Muscle of leg (tissue), 16 donors: Measurements from ENCODE around the gene SH3TC2. TPM values are rescaled to one million over a fixed set of nuclear protein-coding genes. Genes with fewer than 3 reads are reported as not detected.

ENCODE experiments used
- DNase-seq: peaks from one replicate; pipeline ENCODE4 v3.0.0; 2013
- H3K27ac ChIP-seq: one replicate; pipeline ENCODE4 v1.5.1; 2013; ENCODE audit warnings: mild to moderate bottlenecking, low read length, control low read depth
- H3K27me3 ChIP-seq: one replicate; pipeline ENCODE4 v1.6.1; 2013; ENCODE audit warnings: low read length; ENCODE audit not compliant: control insufficient read depth, insufficient read depth
- H3K36me3 ChIP-seq: one replicate; pipeline ENCODE4 v1.6.1; 2013; ENCODE audit warnings: low read length; ENCODE audit not compliant: control insufficient read depth, insufficient read depth
- H3K4me1 ChIP-seq: one replicate; pipeline ENCODE4 v1.6.1; 2013; ENCODE audit warnings: low read length; ENCODE audit not compliant: control insufficient read depth, insufficient read depth
- H3K4me3 ChIP-seq: one replicate; pipeline ENCODE4 v1.5.1; 2013; ENCODE audit warnings: low read length, control low read depth
- H3K9me3 ChIP-seq: replicated peaks from 2 replicates; pipeline ENCODE4 v1.6.1; 2013; ENCODE audit warnings: low read depth, low read length; ENCODE audit not compliant: control insufficient read depth
- WGBS: methylation state at CpG from one replicate; pipeline ENCODE4 v1.1.5; 2013; ENCODE audit warnings: missing lambda C conversion rate; ENCODE audit not compliant: insufficient coverage; 5-methylcytosine and 5-hydroxymethylcytosine counted together
- long read RNA-seq, 11 donors: transcript quantifications; one replicate each; lab custom pipeline, GENCODE V29; 2026
- polyA plus RNA-seq, 8 donors: library from polyadenylated mRNA; unstranded; fragments of 120-200 nt; gene quantifications; one replicate each; pipeline versions ENCODE4 v1.2.1 to v1.2.3, GENCODE V29; 2013; ENCODE audit warnings: inconsistent platforms in 1 of 8, low replicate concordance in 1 of 8; ENCODE audit not compliant: insufficient read length in 8 of 8, insufficient read depth in 1 of 8
- total RNA-seq: library from RNA; stranded (reverse); fragments of 120-200 nt; gene quantifications from one replicate; pipeline ENCODE4 v1.2.4, GENCODE V29; 2013

The SH3TC2 gene
- total RNA-seq (2.3 TPM), polyA plus RNA-seq (1 to 10 TPM in 6 of 8 donors, under 1 TPM in 2; 0.84 to 3.0 (median 1.4) TPM)
- long read RNA-seq, donor 1 = 0 reads
- long read RNA-seq, donor 2 = 0 reads
- long read RNA-seq, donor 3 = 0 reads
- long read RNA-seq, donor 4 = 0 reads
- long read RNA-seq, donor 5 = 0 reads
- long read RNA-seq, donor 6 = 0 reads
- long read RNA-seq, donor 7 = 0 reads
- long read RNA-seq, donor 8 = 0 reads
- long read RNA-seq, donor 9 = 0 reads
- long read RNA-seq, donor 10 = 0 reads
- long read RNA-seq, donor 11 = 0 reads

- Histone ChIP-seq H3K4me3 (no peak within 1 kb of the TSS), H3K9me3 (no peaks in the 10 kb centered on the region), H3K27ac (peak within 1 kb of the TSS; percentile 79), H3K36me3 (no peaks in the 10 kb centered on the region), H3K4me1 (peaks cover 15% of the 10 kb centered on the region), H3K27me3 (no peaks in the 10 kb centered on the region)
- peak; percentile 44 for DNase-seq
- no CpG with 5 or more reads among the region's 9 CpGs for WGBS
These were observed at the start of gene SH3TC2 for GRCh38 chr5:149063017-149063687. SH3TC2 (minus strand) TSS chr5:149063062; CDS start chr5:149063022, 40 bp downstream.

- DNase-seq = no peak
- Histone ChIP-seq H3K4me1 (no peaks in the 10 kb centered on the region), H3K27me3 (no peaks in the 10 kb centered on the region), H3K27ac (no peak overlapping the region), H3K36me3 (no peaks in the 10 kb centered on the region), H3K9me3 (no peaks in the 10 kb centered on the region), H3K4me3 (no peak overlapping the region)
- no CpG with 5 or more reads among the region's 4 CpGs for WGBS
These were observed 47.5 kb upstream of the SH3TC2 start for GRCh38 chr5:149110406-149110805.

- DNase-seq = no peak
- Histone ChIP-seq H3K27ac (no peak overlapping the region), H3K4me3 (no peak overlapping the region), H3K9me3 (no peaks in the 10 kb centered on the region), H3K27me3 (no peaks in the 10 kb centered on the region), H3K36me3 (no peaks in the 10 kb centered on the region), H3K4me1 (no peaks in the 10 kb centered on the region)
- no CpG with 5 or more reads among the region's 2 CpGs for whole genome bisulfite sequencing
These were observed 45.9 kb upstream of the SH3TC2 start for GRCh38 chr5:149108651-149109280.

GRCh38 chr5:149100331-149100730, 37.5 kb upstream of the SH3TC2 start:
- Histone ChIP-seq H3K4me1 (no peaks in the 10 kb centered on the region), H3K36me3 (no peaks in the 10 kb centered on the region), H3K27ac (no peak overlapping the region), H3K27me3 (no peaks in the 10 kb centered on the region), H3K4me3 (no peak overlapping the region), H3K9me3 (peaks cover 20% of the 10 kb centered on the region)
- DNase-seq = no peak

GRCh38 chr5:149099920-149100319, 37.1 kb upstream of the SH3TC2 start:
- H3K9me3 ChIP-seq = peaks cover 20% of the 10 kb centered on the region
- H3K4me3 ChIP-seq = no peak overlapping the region
- H3K36me3 ChIP-seq = no peaks in the 10 kb centered on the region
- no peaks in the 10 kb centered on the region for H3K4me1 ChIP-seq
- no peaks in the 10 kb centered on the region for H3K27me3 ChIP-seq
- H3K27ac ChIP-seq = no peak overlapping the region
- DNase-seq = no peak

GRCh38 chr5:149094996-149095395, 32.1 kb upstream of the SH3TC2 start:
- no peak overlapping the region for H3K4me3 ChIP-seq
- DNase-seq = no peak
- no peaks in the 10 kb centered on the region for H3K4me1 ChIP-seq
- no peaks in the 10 kb centered on the region for H3K27me3 ChIP-seq
- H3K9me3 ChIP-seq = peaks cover 16% of the 10 kb centered on the region
- no peaks in the 10 kb centered on the region for H3K36me3 ChIP-seq
- WGBS = 90% methylated on average over 2 of the region's 2 CpGs
- no peak overlapping the region for H3K27ac ChIP-seq

- 83% methylated on average over 2 of the region's 2 CpGs for WGBS
- DNase-seq = no peak
- no peaks in the 10 kb centered on the region for H3K27me3 ChIP-seq
- peaks cover 10% of the 10 kb centered on the region for H3K9me3 ChIP-seq
- no peak overlapping the region for H3K27ac ChIP-seq
- H3K4me1 ChIP-seq = no peaks in the 10 kb centered on the region
- no peaks in the 10 kb centered on the region for H3K36me3 ChIP-seq
- H3K4me3 ChIP-seq = no peak overlapping the region
These were observed 30.8 kb upstream of the SH3TC2 start for GRCh38 chr5:149093625-149094024.

GRCh38 chr5:149089796-149090195, 26.9 kb upstream of the SH3TC2 start:
- Histone ChIP-seq H3K9me3 (no peaks in the 10 kb centered on the region), H3K36me3 (no peaks in the 10 kb centered on the region), H3K27ac (no peak overlapping the region), H3K4me1 (no peaks in the 10 kb centered on the region), H3K27me3 (no peaks in the 10 kb centered on the region), H3K4me3 (no peak overlapping the region)
- no peak for DNase-seq
- WGBS = no CpG with 5 or more reads among the region's 2 CpGs

GRCh38 chr5:149088686-149089085, 25.8 kb upstream of the SH3TC2 start:
- peak; percentile 35 for DNase-seq
- H3K4me3 ChIP-seq = no peak overlapping the region
- no peaks in the 10 kb centered on the region for H3K9me3 ChIP-seq
- no CpG with 5 or more reads among the region's 3 CpGs for WGBS
- no peaks in the 10 kb centered on the region for H3K27me3 ChIP-seq
- H3K27ac ChIP-seq = no peak overlapping the region
- no peaks in the 10 kb centered on the region for H3K36me3 ChIP-seq
- no peaks in the 10 kb centered on the region for H3K4me1 ChIP-seq

GRCh38 chr5:149083846-149084245, 21.0 kb upstream of the SH3TC2 start:
- Histone ChIP-seq H3K27ac (no peak overlapping the region), H3K4me1 (no peaks in the 10 kb centered on the region), H3K4me3 (no peak overlapping the region), H3K27me3 (no peaks in the 10 kb centered on the region), H3K9me3 (no peaks in the 10 kb centered on the region), H3K36me3 (no peaks in the 10 kb centered on the region)
- WGBS = 65% methylated on average over 5 of the region's 5 CpGs
- no peak for DNase-seq
